Ishikawa (cell line): ENCODE results near the gene ABI3.

Source experiments
- CREB1 ChIP-seq: IDR thresholded peaks from 2 replicates; pipeline ENCODE4 v1.6.1; 2012; ENCODE audit warnings: low read depth
- EP300 ChIP-seq: IDR thresholded peaks from 2 replicates; pipeline ENCODE4 v1.6.1; 2012; ENCODE audit warnings: borderline replicate concordance
- FOXM1 ChIP-seq: IDR thresholded peaks from 2 replicates; pipeline ENCODE4 v1.6.1; 2012; ENCODE audit warnings: low read depth, borderline replicate concordance
- NFIC ChIP-seq: IDR thresholded peaks from 2 replicates; pipeline ENCODE4 v1.6.1; 2012
- RAD21 ChIP-seq: IDR thresholded peaks from 2 replicates; pipeline ENCODE4 v1.6.1; 2012; ENCODE audit warnings: low read depth
- TAF1 ChIP-seq: IDR thresholded peaks from 2 replicates; pipeline ENCODE4 v1.6.1; 2012; ENCODE audit warnings: low read depth, mild to moderate bottlenecking
- TCF12 ChIP-seq: IDR thresholded peaks from 2 replicates; pipeline ENCODE4 v1.6.1; 2012; ENCODE audit warnings: low read depth
- TEAD4 ChIP-seq: IDR thresholded peaks from 2 replicates; pipeline ENCODE4 v1.6.1; 2012
- USF1 ChIP-seq: IDR thresholded peaks from 2 replicates; pipeline ENCODE4 v1.6.1; 2012
- YY1 ChIP-seq: IDR thresholded peaks from 2 replicates; pipeline ENCODE4 v1.6.1; 2012; ENCODE audit warnings: low read depth
- TF ChIP-seq, protein P1 (sequence below): IDR thresholded peaks from 2 replicates; pipeline ENCODE4 v1.6.1; 2012

- no peak for TF ChIP-seq EP300
- TF ChIP-seq, protein P1, sequence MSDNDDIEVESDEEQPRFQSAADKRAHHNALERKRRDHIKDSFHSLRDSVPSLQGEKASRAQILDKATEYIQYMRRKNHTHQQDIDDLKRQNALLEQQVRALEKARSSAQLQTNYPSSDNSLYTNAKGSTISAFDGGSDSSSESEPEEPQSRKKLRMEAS: no peak
- no peak for TF ChIP-seq FOXM1
- no peak for TF ChIP-seq YY1
- no peak for TF ChIP-seq TCF12
- no peak for TF ChIP-seq TEAD4
- no peak for TF ChIP-seq TAF1
- TF ChIP-seq CREB1: no peak
- no peak for TF ChIP-seq RAD21
- no peak for TF ChIP-seq NFIC
- TF ChIP-seq USF1: no peak
Observed at GRCh38 chr17:49194297-49194607, 16.3 kb upstream of the ABI3 start.
